Endometrial microvascular endothelial cells (primary cell): Measurements from ENCODE around the gene HACD1. TPM values are rescaled to one million over a fixed set of nuclear protein-coding genes. Genes with fewer than 3 reads are reported as not detected.
"Not testable (repeated sequence)": the region's sequence is repeated elsewhere in the genome, so short reads cannot be mapped to it uniquely, and the experiment has no call there.

Source experiments
- in situ Hi-C: cut with HindIII; loops from 2 replicates; pipeline ENCODE4 v1.10.0; 2017; ENCODE audit warnings: low sequenced_read_pairs, low pct_unique_long_range_greater_than_20kb; ENCODE audit errors: inconsistent ontology term
- total RNA-seq: library from RNA; depleted of rRNA; stranded (reverse); fragments of >200 nt; gene quantifications from one replicate; pipeline ENCODE4 v1.2.3, GENCODE V29; 2015; ENCODE audit errors: inconsistent ontology term

Gene HACD1
- total RNA-seq, 1 donor from 2014 or later, result 18.5 TPM

- in situ Hi-C loops, result no loop called here
Measured at GRCh38 chr10:17644485-17644943, 27.3 kb upstream of the HACD1 start.

GRCh38 chr10:17643755-17644484, 26.7 kb upstream of the HACD1 start, which contains the start of gene STAM:
TSS of gene STAM (plus strand) at chr10:17644151. CDS start at chr10:17644340, 189 bp downstream.
- in situ Hi-C loops, result no loop called here

- in situ Hi-C loops, result no loop called here
Measured at GRCh38 chr10:17643339-17643754, 26.2 kb upstream of the HACD1 start.

GRCh38 chr10:17640331-17640816, 23.2 kb upstream of the HACD1 start:
- in situ Hi-C loops, result no loop called here

- in situ Hi-C loops, result no loop called here
Measured at GRCh38 chr10:17637869-17638268, 20.7 kb upstream of the HACD1 start.

- in situ Hi-C loops, result no loop called here
Measured at GRCh38 chr10:17633353-17633752, 16.2 kb upstream of the HACD1 start.

- in situ Hi-C loops, result not testable (repeated sequence)
Measured at GRCh38 chr10:17632590-17632989, 15.4 kb upstream of the HACD1 start.

- in situ Hi-C loops, result no loop called here
Measured at GRCh38 chr10:17626656-17627055, 9.5 kb upstream of the HACD1 start.

- in situ Hi-C loops, result no loop called here
Measured at GRCh38 chr10:17624996-17625395, 7.8 kb upstream of the HACD1 start.

GRCh38 chr10:17622061-17622460, 4.9 kb upstream of the HACD1 start:
- in situ Hi-C loops, result no loop called here

- in situ Hi-C loops, result no loop called here
Measured at GRCh38 chr10:17616403-17617030, 657 bp downstream of the HACD1 start.

- in situ Hi-C loops, result no loop called here
Measured at GRCh38 chr10:17609523-17610079, 7.6 kb downstream of the HACD1 start.

GRCh38 chr10:17607603-17608332, 9.4 kb downstream of the HACD1 start:
- in situ Hi-C loops, result no loop called here

- in situ Hi-C loops, result no loop called here
Measured at GRCh38 chr10:17607060-17607459, 10.1 kb downstream of the HACD1 start.

GRCh38 chr10:17606547-17607040, 10.6 kb downstream of the HACD1 start:
- in situ Hi-C loops, result no loop called here

GRCh38 chr10:17605936-17606335, 11.2 kb downstream of the HACD1 start:
- in situ Hi-C loops, result no loop called here

GRCh38 chr10:17599089-17599488, 18.1 kb downstream of the HACD1 start:
- in situ Hi-C loops, result no loop called here

- in situ Hi-C loops, result no loop called here
Measured at GRCh38 chr10:17597386-17597785, 19.8 kb downstream of the HACD1 start.

- in situ Hi-C loops, result no loop called here
Measured at GRCh38 chr10:17590969-17591645, 26.1 kb downstream of the HACD1 start.
